DND-41 (cell line): ENCODE measurements around the gene ZNF37A.
"Not testable (repeated sequence)": the region's sequence is repeated elsewhere in the genome, so short reads cannot be mapped to it uniquely, and the experiment has no call there.

Experiments
- ATAC-seq: fragments of 200-7000 bp; cut with Tn5 transposase; 3 replicates; pipeline ENCODE4 v1.9.1; 2021; ENCODE audit warnings: low read depth; ENCODE audit not compliant: insufficient read depth
- DNase-seq: peaks from one replicate; pipeline ENCODE4 v3.0.0-alpha.2; 2020
- H2AFZ ChIP-seq: 2 replicates; pipeline ENCODE4 v1.6.0; 2012; ENCODE audit warnings: low read depth, low read length
- H3K27ac ChIP-seq: 2 replicates; pipeline ENCODE4 v1.5.1; 2012; ENCODE audit warnings: low read length, inconsistent platforms
- H3K27me3 ChIP-seq: fragments of 200-600 bp; sonication (generic); 2 replicates; pipeline ENCODE4 v1.6.0; 2012; ENCODE audit warnings: low read length, mild to moderate bottlenecking, inconsistent platforms; ENCODE audit not compliant: insufficient read depth, poor library complexity
- H3K36me3 ChIP-seq: 2 replicates; pipeline ENCODE4 v1.5.1; 2012; ENCODE audit warnings: low read length, inconsistent platforms; ENCODE audit not compliant: insufficient read depth
- H3K4me1 ChIP-seq: 2 replicates; pipeline ENCODE4 v1.5.1; 2012; ENCODE audit warnings: mild to moderate bottlenecking, low read length; ENCODE audit not compliant: insufficient read depth
- H3K4me2 ChIP-seq: 2 replicates; pipeline ENCODE4 v1.6.0; 2012; ENCODE audit warnings: mild to moderate bottlenecking, moderate library complexity, low read length, inconsistent platforms; ENCODE audit not compliant: insufficient read depth
- H3K4me3 ChIP-seq, 2 experiments: fragments of 200-600 bp in 1 of 2; shearing (Covaris generic) in 1 of 2; 2 replicates each; pipeline ENCODE4 v1.5.1; 2012 to 2016; ENCODE audit warnings: inconsistent platforms in 2 of 2, low read length in 2 of 2, mild to moderate bottlenecking in 2 of 2, low read depth in 1 of 2, moderate library complexity in 1 of 2
- H3K79me2 ChIP-seq: 2 replicates; pipeline ENCODE4 v1.6.0; 2012; ENCODE audit warnings: low read length, inconsistent platforms; ENCODE audit not compliant: insufficient read depth
- H3K9ac ChIP-seq: 2 replicates; pipeline ENCODE4 v1.6.0; 2012; ENCODE audit warnings: low read depth, mild to moderate bottlenecking, inconsistent platforms, low read length, moderate library complexity
- H3K9me3 ChIP-seq: 2 replicates; pipeline ENCODE4 v1.5.1; 2012; ENCODE audit warnings: low read length, moderate library complexity, mild to moderate bottlenecking, inconsistent platforms; ENCODE audit not compliant: insufficient read depth, severe bottlenecking
- H4K20me1 ChIP-seq: 2 replicates; pipeline ENCODE4 v1.6.0; 2012; ENCODE audit warnings: low read length; ENCODE audit not compliant: insufficient read depth
- CTCF ChIP-seq: IDR thresholded peaks from 2 replicates; pipeline ENCODE4 v1.5.1; 2012; ENCODE audit warnings: borderline replicate concordance, low read length, moderate library complexity, mild to moderate bottlenecking; ENCODE audit not compliant: poor library complexity, severe bottlenecking; ENCODE audit errors: extremely low read depth
- EZH2 ChIP-seq: IDR thresholded peaks from 3 replicates; pipeline ENCODE4 v1.6.1; 2012; ENCODE audit warnings: borderline replicate concordance, low read depth, mild to moderate bottlenecking, moderate library complexity, low read length, inconsistent platforms; ENCODE audit not compliant: severe bottlenecking

The ZNF37A gene

GRCh38 chr10:38070501-38070900 lies 23.6 kb upstream of the ZNF37A start:
- Histone ChIP-seq H3K27ac (no peak overlapping the region), H3K36me3 (no peaks in the 10 kb centered on the region), H3K4me2 (no peak overlapping the region), H3K79me2 (no peaks in the 10 kb centered on the region), H3K9me3 (no peaks in the 10 kb centered on the region), H2AFZ (no peak overlapping the region), H4K20me1 (no peaks in the 10 kb centered on the region), H3K4me3 (no peak overlapping the region), H3K9ac (no peak overlapping the region), H3K27me3 (no peaks in the 10 kb centered on the region), H3K4me1 (no peaks in the 10 kb centered on the region)
- ATAC-seq (no peak), DNase-seq (no peak)
- TF ChIP-seq CTCF, result no peak
- TF ChIP-seq EZH2, result no peak

GRCh38 chr10:38072552-38072951 lies 21.6 kb upstream of the ZNF37A start:
- ATAC-seq, result no peak
- H3K4me3 ChIP-seq, result no peak overlapping the region
- H3K9me3 ChIP-seq, result peaks cover 15% of the 10 kb centered on the region
- no peak overlapping the region for H3K4me2 ChIP-seq
- no peak for DNase-seq
- H4K20me1 ChIP-seq, result no peaks in the 10 kb centered on the region
- H3K79me2 ChIP-seq, result no peaks in the 10 kb centered on the region
- 0 out of 2 replicates have a peak overlapping the region, but pooled peaks have one; percentile 33 for H2AFZ ChIP-seq
- no peak overlapping the region for H3K9ac ChIP-seq
- no peak overlapping the region for H3K27ac ChIP-seq
- TF ChIP-seq CTCF, result no peak
- TF ChIP-seq EZH2, result no peak
- H3K27me3 ChIP-seq, result no peaks in the 10 kb centered on the region
- H3K36me3 ChIP-seq, result no peaks in the 10 kb centered on the region
- no peaks in the 10 kb centered on the region for H3K4me1 ChIP-seq

GRCh38 chr10:38076687-38077086 lies 17.4 kb upstream of the ZNF37A start:
- Histone ChIP-seq H3K4me3 (no peak overlapping the region), H3K36me3 (no peaks in the 10 kb centered on the region), H3K9ac (no peak overlapping the region), H4K20me1 (no peaks in the 10 kb centered on the region), H3K27ac (no peak overlapping the region), H3K27me3 (no peaks in the 10 kb centered on the region), H2AFZ (no peak overlapping the region), H3K79me2 (no peaks in the 10 kb centered on the region), H3K9me3 (peaks cover 15% of the 10 kb centered on the region), H3K4me1 (no peaks in the 10 kb centered on the region), H3K4me2 (no peak overlapping the region)
- ATAC-seq, result no peak
- TF ChIP-seq EZH2, result no peak
- no peak for TF ChIP-seq CTCF
- no peak for DNase-seq

GRCh38 chr10:38093318-38093717 lies 819 bp upstream of the ZNF37A start:
- H3K27me3 ChIP-seq, H3K4me3 ChIP-seq, DNase-seq, H3K9me3 ChIP-seq, H3K9ac ChIP-seq, ATAC-seq, H4K20me1 ChIP-seq: not testable (repeated sequence)
- Histone ChIP-seq H2AFZ (peak overlapping the region; percentile 92), H3K4me1 (peaks cover 25% of the 10 kb centered on the region), H3K27ac (peak overlapping the region; percentile 87; the same call in 1 of the 2 replicates), H3K36me3 (peaks cover 39% of the 10 kb centered on the region), H3K79me2 (peaks cover 40% of the 10 kb centered on the region), H3K4me2 (peak overlapping the region; percentile 91; the same call in 1 of the 2 replicates)
